ENCODE data around the gene KRTAP10-10.
"Not testable (repeated sequence)": the region's sequence is repeated elsewhere in the genome, so short reads cannot be mapped to it uniquely, and the experiment has no call there.

The KRTAP10-10 gene

DNA sequence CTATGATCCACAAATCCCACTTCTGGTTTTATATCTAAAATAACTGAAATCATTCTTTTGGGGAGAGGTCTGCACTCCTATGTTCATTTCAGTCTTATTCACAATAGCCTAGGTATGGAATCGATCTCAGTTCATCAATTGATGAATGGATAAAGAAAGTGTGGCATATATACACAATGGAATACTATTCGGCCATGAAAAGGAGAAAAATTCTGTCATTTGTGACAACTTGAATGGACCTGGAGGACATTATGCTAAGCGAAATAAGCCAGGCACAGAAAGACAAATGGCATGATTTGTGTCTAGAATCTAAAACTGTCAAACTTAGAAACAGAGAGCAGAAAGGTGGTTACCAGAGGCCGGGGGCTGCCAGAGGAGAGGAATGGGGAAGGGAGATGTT lies 30.7 kb upstream of the KRTAP10-10 start:
- DNase-seq (ENCODE audit: extremely low read depth, low read depth), result no peak
- TF ChIP-seq, protein P1, sequence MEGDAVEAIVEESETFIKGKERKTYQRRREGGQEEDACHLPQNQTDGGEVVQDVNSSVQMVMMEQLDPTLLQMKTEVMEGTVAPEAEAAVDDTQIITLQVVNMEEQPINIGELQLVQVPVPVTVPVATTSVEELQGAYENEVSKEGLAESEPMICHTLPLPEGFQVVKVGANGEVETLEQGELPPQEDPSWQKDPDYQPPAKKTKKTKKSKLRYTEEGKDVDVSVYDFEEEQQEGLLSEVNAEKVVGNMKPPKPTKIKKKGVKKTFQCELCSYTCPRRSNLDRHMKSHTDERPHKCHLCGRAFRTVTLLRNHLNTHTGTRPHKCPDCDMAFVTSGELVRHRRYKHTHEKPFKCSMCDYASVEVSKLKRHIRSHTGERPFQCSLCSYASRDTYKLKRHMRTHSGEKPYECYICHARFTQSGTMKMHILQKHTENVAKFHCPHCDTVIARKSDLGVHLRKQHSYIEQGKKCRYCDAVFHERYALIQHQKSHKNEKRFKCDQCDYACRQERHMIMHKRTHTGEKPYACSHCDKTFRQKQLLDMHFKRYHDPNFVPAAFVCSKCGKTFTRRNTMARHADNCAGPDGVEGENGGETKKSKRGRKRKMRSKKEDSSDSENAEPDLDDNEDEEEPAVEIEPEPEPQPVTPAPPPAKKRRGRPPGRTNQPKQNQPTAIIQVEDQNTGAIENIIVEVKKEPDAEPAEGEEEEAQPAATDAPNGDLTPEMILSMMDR (IDR thresholded peaks at IDR 0.05; ENCODE audit: low read depth, low read length, missing control alignments), result no peak
- no peak overlapping the region for H3K4me3 ChIP-seq (replicated peaks; ENCODE audit: low read depth, low read length)

DNA sequence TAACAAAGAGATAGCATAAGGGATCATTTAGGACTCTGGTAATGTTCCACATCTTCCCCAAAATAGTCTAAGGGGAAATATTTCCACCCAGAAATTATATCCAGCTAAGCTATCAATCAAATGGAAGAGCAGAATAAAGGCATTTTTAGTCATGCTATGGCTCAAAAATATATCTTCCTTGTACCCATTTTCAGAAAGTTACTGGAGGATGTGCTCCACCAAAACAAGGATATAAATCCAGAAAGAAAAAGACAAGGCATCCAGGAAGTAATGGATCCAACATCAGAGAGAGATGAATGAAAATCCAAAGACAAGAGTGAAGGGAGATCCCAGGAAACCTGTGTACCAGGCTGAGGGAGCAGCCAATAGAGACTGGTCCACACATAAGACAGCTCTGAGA lies 28.0 kb upstream of the KRTAP10-10 start:
- TF ChIP-seq, protein P1 (IDR thresholded peaks at IDR 0.05; ENCODE audit: low read depth, low read length, missing control alignments), result no peak
- no peak for DNase-seq (ENCODE audit: extremely low read depth, low read depth)

DNA sequence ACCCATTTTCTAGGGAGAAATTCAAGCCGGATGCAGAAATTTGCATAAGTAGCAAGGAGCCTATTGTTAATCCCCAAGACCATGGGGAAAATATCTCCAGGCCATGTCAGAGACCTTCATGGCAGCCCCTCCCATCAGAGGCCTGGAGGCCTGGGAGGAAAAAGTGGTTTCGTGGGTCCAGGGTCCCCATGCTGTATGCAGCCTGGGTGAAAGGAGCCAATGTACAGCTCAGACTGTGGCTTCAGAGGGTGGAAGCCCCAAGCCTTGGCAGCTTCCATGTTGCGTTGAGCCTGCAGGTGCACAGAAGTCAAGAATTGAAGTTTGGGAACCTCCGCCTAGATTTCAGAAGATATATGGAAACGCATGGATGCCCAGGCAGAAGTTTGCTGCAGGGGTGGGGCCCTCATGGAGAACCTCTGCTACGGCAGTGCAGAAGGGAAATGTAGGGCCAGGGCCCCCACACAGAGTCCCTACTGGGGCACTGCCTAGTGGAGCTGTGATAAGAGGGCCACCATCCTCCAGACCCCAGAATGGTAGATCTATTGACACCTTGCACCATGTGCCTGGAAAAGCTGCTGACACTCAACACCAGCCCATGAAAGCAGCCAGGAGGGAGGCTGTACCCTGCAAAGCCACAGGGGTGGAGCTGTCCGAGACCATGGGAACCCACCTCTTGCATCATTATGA lies 26.9 kb upstream of the KRTAP10-10 start:
- DNase-seq (ENCODE audit: extremely low read depth, low read depth); H3K4me3 ChIP-seq (replicated peaks; ENCODE audit: low read depth, low read length): not testable (repeated sequence)

More for the DNA sequence above, 28.0 kb upstream of the KRTAP10-10 start:
- no peak overlapping the region for H3K4me3 ChIP-seq (replicated peaks; ENCODE audit: low read depth, low read length)

DNA sequence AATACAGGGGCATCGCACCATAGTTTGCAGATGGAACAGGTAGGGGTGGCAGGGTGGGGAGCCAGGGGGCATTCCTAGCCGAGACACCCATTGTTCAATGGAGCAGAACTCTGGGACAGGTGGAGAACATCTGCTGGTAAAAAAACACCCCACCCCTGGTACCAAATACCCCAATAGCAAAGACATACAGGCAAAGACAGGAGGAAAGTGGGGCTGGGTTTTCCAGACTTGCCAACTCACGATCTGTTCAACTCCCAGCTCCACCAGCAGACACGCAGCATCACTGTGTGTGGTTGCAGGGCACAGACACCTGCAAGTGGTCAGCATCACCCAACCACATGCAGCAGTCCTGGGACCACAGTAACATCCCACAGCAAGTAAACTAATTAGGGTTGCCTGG lies 25.6 kb upstream of the KRTAP10-10 start:
- DNase-seq (ENCODE audit: extremely low read depth, low read depth), result no peak

DNA sequence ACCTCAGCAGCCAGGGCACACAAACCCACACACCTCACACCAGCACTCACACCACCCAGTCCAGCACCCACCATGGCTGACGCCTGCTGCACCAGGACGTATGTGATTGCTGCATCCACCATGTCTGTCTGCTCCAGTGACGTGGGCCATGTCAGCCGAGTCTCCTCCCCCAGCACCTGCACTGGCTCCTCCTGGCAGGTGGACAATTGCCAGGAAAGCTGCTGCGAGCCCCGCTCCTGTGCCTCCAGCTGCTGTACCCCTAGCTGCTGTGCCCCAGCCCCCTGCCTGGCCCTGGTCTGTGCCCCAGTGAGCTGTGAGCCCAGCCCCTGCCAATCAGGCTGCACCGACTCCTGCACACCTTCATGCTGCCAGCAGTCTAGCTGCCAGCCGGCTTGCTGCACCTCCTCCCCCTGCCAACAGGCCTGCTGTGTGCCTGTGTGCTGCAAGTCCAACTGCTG lies 25.1 kb upstream of the KRTAP10-10 start, which contains the start of gene KRTAP10-8:
Gene KRTAP10-8 (plus strand): TSS at position 51 of the 458 bp plus-strand sequence. CDS start 22 bp downstream, at position 73.
- no peak within 1 kb of the TSS for H3K4me3 ChIP-seq (replicated peaks; ENCODE audit: low read depth, low read length)
- TF ChIP-seq, protein P1 (IDR thresholded peaks at IDR 0.05; ENCODE audit: low read depth, low read length, missing control alignments), result no peak
- DNase-seq (ENCODE audit: extremely low read depth, low read depth), result no peak

More for the DNA sequence above, 25.6 kb upstream of the KRTAP10-10 start:
- TF ChIP-seq, protein P1 (IDR thresholded peaks at IDR 0.05; ENCODE audit: low read depth, low read length, missing control alignments), result no peak
- H3K4me3 ChIP-seq (replicated peaks; ENCODE audit: low read depth, low read length), result no peak overlapping the region

DNA sequence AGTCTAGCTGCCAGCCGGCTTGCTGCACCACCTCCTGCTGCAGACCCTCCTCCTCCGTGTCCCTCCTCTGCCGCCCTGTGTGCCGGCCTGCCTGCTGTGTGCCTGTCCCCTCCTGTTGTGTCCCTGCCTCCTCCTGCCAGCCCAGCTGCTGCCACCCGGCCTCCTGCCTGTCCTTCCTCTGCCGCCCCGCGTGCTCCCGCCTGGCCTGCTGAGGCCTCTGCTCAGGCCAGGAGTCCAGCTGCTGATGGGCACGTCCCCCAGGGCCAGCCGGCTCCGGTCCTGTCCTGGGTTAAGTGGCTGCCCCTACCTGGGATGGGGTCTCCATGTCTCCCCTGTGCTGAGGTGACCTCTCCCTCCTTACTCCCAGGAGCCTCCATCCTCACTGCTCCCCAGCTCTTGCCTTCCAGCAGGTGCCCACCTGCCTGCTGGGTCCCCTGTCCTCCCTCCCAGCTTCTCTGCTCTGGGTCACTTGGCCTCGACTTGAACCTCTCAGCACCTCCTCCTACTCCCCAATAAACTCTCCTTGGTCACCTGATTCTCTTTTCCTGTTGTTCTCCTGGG lies 24.4 kb upstream of the KRTAP10-10 start:
- DNase-seq (ENCODE audit: extremely low read depth, low read depth), result no peak
- TF ChIP-seq, protein P1 (IDR thresholded peaks at IDR 0.05; ENCODE audit: low read depth, low read length, missing control alignments), result no peak

DNA sequence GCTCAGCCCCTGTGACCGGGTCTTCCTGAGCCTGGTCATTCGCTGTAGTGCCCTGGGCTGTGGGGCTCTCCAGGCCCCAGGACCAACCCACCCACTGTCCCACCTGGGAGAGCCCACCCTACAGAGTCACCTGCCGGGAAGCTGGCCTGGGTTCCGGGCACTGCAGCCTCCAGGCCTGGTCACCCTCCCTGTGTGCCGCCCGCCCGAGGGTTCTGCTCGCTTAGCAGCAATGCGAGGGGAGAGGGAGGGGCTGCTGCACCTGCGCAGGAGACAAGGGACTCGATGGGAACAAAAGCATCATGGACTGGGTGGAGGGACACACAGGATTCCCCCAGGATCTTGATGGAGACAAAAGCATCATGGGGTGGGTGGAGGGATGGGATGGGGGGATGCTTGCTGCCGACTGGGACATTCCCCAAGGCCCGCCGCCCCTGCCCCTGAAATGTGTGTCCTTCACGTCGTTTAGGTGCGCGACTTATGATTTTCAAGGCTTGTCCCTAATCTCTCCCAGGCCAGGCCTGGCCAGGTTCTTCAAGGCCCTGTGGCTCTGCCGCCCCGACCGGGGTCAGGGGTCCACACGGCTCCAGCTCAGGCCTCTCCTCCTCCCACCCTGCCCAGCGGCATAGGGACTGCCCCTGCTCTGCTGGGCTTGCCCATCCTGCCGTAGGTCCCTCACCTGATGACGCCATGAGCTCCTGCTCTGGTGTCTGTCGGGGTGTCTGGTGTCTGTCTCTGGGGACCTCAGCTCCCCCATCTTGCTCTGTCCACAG lies 23.6 kb upstream of the KRTAP10-10 start:
- TF ChIP-seq, protein P1 (IDR thresholded peaks at IDR 0.05; ENCODE audit: low read depth, low read length, missing control alignments), result no peak
- DNase-seq (ENCODE audit: extremely low read depth, low read depth), result no peak

More for the DNA sequence above, 24.4 kb upstream of the KRTAP10-10 start:
- no peak overlapping the region for H3K4me3 ChIP-seq (replicated peaks; ENCODE audit: low read depth, low read length)

More for the DNA sequence above, 23.6 kb upstream of the KRTAP10-10 start:
- H3K4me3 ChIP-seq (replicated peaks; ENCODE audit: low read depth, low read length), result no peak overlapping the region

All from HFF-Myc (cell line).